HFF-Myc (cell line): ENCODE results near the gene CACNA1A.

Source experiments
- DNase-seq: peaks from one replicate; pipeline ENCODE4 v3.0.0-alpha.2; 2011; ENCODE audit warnings: low read depth; ENCODE audit errors: extremely low read depth
- H3K4me3 ChIP-seq: replicated peaks from 2 replicates; pipeline ENCODE4 v1.5.1; 2011; ENCODE audit warnings: low read depth, mild to moderate bottlenecking, control low read depth, low read length
- CTCF ChIP-seq: IDR thresholded peaks from 2 replicates; pipeline ENCODE4 v1.5.1; 2012; ENCODE audit warnings: mild to moderate bottlenecking, low read depth, low read length, control low read depth; ENCODE audit errors: missing control alignments

CACNA1A gene

GRCh38 chr19:13270514-13271105 lies 235.7 kb downstream of the CACNA1A start:
- no peak for TF ChIP-seq CTCF
- no peak overlapping the region for H3K4me3 ChIP-seq
- DNase-seq: no peak

GRCh38 chr19:13269348-13269747 lies 236.9 kb downstream of the CACNA1A start:
- TF ChIP-seq CTCF: no peak
- H3K4me3 ChIP-seq: no peak overlapping the region
- DNase-seq: no peak

- DNase-seq: no peak
Measured at GRCh38 chr19:13267889-13268288, 238.4 kb downstream of the CACNA1A start.

GRCh38 chr19:13267131-13267530 lies 239.1 kb downstream of the CACNA1A start:
- DNase-seq: no peak
- no peak for TF ChIP-seq CTCF
- no peak overlapping the region for H3K4me3 ChIP-seq

More at GRCh38 chr19:13267889-13268288, 238.4 kb downstream of the CACNA1A start:
- no peak overlapping the region for H3K4me3 ChIP-seq
- no peak for TF ChIP-seq CTCF

GRCh38 chr19:13262450-13262849 lies 243.8 kb downstream of the CACNA1A start:
- DNase-seq: peak; percentile 30
- peak; percentile 25 for TF ChIP-seq CTCF
- no peak overlapping the region for H3K4me3 ChIP-seq

GRCh38 chr19:13260883-13261653 lies 245.2 kb downstream of the CACNA1A start:
- no peak for TF ChIP-seq CTCF
- DNase-seq: peak; percentile 56
- no peak overlapping the region for H3K4me3 ChIP-seq
